ENCODE data around the gene CCDC3.
"Not testable (repeated sequence)": the region's sequence is repeated elsewhere in the genome, so short reads cannot be mapped to it uniquely, and the experiment has no call there.

CCDC3 gene

DNA sequence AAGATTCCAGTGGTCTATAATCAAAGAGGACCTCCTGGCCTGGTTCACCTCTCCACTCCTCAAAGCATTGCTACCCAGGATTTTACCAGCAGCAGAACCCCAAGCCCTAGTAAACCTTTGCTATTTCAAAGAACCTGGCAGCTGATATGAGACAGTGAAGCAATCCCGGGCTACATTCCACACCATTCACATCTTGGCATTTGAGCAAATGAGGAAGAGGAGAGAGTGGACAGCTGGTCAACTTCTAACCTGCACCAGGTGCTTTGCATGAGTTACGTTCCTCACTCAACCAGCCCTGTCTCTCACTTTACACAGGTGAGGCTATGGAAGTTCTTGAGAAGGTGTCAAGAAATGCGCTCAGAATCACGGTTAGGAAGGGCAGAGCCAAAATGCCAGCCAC is 1.1 kb downstream of the CCDC3 start:
- no peak for FAIRE-seq
- DNase-seq (ENCODE audit: low spot score): no peak

DNA sequence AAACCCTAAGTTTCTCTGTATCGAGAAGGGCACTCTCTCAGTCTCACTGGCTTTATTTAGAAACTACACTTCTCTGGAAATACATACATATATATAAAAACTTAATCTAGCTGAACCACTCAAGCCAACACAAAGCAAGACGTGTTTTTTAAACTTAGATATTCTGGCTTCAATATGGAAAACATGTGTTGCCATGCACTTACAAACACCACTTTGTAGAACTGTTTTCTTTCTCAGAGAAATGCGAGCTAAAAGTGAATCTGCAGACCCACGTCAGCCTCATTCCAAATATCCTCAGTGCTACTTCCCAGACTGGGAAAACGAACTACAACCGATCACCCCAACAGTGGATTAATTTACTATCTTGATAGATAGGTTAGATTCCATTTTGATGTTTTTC is 1.7 kb downstream of the CCDC3 start:
- no peak for FAIRE-seq
- no peak for DNase-seq (ENCODE audit: low spot score)

DNA sequence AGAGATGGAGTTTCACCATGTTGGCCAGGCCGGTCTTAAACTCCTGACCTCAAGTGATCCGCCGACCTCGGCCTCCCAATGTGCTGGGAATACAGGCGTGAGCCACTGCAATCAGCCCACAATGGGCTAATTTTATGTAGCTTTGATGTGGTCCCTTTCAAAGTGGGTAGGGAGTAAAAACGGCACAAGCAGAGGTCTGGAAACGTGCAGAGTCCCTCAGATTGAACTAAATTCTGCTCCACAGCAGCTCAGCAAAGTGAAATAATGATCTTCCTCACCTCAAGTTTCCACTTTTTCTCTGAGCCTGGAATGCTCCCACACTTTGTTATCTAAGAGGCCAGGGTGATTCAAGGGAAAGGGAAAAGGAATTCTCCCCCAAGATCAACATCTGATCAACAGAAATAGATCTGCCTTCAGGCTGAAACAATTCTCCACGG is 6.1 kb downstream of the CCDC3 start:
- FAIRE-seq (no peak), DNase-seq (ENCODE audit: low spot score) (no peak)

DNA sequence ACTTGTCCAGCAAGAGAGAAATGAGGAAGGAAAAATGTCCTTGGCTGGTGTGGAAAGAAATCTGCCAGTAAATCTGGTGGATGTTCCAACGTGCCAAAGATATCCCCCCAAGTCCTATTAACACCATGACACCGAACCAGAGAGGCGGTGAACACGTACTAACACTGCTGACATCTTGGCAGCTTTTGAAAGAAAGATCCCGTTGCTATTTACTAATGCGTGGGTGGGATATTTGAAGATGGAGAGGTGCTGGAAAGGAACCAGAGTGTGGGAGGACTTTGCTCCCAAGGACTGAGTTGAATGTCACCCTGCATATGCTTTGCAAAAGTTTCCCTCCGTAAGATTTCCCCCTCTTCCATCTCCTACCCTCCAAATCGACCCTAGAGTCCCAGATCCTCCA is 7.9 kb downstream of the CCDC3 start:
- FAIRE-seq: no peak
- DNase-seq (ENCODE audit: low spot score): no peak

DNA sequence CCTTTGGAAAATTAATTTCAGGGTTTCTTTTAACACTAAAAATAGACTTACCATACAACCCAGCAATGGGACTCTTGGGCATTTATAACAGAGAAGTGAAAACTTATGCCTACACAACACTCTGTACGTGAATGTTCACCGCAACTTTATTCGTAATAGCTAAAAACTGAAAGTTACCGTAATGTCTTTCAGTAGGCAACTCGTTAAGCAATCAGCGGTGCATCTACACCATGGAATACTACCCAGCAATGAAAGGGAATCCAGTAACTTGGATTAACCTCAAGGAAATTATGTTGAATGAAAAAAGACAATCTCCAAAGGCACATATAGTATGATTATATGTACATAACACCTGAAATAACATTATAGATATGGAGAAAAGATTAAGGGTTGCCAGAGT is 16.2 kb downstream of the CCDC3 start:
- DNase-seq (ENCODE audit: low spot score) (no peak), FAIRE-seq (no peak)

DNA sequence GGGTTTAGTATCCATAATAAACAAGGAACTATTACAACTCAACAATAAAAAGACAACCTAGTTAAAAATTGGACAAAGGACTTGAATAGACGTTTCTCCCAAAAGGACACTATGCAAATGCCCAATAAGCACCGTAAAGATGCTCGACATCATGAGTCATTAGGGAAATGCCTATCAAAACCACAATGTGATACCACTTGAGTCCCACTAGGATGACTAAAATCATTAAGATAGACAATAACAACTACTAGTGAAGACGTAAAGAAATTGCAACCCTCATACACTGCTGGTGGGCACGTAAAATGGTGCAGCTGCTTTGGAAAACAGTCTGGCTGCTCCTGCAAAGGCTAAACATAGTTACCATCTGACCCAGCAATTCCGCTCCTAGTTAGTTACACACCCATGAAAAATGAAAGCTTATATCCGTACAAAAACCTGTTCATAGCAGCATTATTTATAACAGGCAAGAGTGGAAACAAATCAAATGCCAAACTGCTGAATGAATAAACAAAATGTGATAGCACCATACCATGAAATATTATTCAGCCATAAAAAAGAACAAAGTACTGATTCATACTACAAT is 17.3 kb downstream of the CCDC3 start:
- DNase-seq (ENCODE audit: low spot score) (peak; percentile 32), FAIRE-seq (peak; percentile 68)

DNA sequence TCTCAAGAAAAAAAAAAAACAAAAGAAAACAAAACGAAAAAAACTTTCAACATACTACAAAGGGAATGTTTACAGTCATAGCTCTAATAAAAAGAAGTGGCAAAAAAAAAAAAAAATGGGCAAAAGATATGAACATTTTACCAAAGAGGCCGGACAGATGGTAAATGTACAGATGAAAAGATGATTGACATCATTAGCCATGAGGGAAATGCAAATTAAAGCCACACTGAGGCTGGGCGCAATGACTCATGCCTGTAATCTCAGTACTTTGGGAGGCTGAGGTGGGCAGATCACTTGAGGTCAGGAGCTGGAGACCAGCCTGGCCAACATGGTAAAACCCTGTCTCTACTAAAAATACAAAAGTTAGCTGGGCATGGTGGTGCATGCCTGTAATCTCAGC is 17.9 kb downstream of the CCDC3 start:
- FAIRE-seq; DNase-seq (ENCODE audit: low spot score): not testable (repeated sequence)

DNA sequence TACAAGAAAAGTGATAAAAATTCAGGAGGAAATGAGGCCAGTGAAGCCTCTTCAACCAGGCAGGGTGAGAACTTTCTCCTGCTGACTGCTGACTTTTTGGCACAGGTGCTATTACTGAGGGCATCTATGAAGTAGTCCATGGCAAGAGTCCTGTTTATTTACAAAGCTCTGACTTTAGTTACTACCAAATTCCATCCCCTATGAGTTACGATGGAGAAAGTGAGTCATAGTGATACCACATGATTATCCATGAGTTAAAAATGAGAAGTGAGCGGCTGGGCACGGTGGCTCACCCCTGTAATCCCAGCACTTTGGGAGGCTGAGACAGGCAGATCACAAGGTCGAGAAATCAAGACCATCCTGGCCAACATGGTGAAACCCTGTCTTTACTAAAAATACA is 19.9 kb downstream of the CCDC3 start:
- no peak for FAIRE-seq
- peak; percentile 83 for DNase-seq (ENCODE audit: low spot score)

DNA sequence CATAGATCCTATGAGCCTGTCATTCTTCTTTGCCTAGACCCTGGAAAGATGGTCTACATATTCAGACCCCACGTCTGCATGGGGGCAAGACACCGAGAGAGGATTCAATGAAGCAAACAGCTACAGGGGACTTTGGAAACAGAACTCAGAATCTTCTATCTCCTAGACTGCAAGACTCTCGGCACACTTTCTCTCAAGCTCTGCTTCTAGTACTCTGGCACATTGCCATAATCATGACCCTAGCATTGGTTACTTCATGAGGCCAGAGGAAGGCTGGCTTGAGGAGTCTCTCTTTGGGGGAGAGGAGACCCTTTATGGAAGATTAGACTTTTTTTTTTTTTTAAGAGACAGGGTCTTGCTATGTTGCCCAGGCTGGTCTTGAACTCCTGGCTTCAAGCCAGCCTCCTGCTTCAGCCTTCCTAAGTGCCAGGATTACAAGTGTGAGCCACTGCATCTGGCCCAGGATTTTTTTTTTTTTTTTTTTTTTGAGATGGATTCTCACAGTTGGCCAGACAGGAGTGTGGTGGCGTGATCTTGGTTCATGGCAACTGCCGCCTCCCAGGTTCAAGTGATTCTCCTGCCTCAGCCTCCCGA is 20.7 kb downstream of the CCDC3 start:
- DNase-seq (ENCODE audit: low spot score): no peak
- FAIRE-seq: no peak

DNA sequence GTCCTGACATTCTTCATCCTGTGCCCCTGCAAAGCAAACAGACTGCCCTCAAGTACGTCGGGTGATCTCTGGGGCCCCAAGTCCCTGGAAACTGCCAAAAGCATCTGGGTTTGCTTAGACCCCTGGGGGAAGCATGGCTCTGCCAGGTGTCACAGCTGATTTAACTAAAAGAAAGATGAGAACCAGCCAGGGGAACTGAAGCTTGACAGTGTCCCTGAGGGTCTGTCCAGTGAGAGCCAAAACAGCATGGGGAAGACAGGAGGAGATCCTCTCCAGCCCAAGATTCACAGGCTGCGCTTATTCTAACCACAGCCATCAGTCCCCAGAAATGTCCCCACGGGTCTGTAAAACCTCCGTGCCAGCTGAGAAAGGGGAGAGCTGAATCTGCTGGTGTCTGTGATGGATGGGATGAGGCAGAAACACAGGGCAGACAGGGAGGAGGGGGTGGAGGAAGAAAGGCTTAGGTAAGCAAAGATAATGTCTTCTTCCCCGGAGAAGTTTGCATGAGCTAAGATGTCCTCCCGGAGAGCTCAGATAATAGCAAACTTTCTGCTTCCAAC is 21.3 kb downstream of the CCDC3 start:
- no peak for FAIRE-seq
- DNase-seq (ENCODE audit: low spot score): no peak

DNA sequence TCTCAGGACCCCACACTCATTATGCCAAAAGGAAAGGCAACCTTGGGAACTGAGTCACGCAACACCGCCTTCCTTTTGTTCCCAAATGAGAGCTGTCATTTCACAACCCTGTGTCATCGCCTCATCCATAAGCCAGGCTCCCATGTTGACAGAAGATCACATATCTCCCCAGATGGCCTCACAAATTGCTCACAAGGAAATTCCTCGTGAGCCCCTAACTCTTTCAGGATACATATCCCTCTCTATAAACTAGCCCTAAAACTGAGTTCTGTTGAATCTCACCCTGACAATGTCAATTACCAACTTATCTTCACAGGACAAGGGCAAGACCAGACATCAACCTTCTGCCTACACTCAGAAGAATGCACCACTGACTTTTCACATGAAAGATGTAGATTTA is 22.6 kb downstream of the CCDC3 start:
- no peak for FAIRE-seq
- no peak for DNase-seq (ENCODE audit: low spot score)

DNA sequence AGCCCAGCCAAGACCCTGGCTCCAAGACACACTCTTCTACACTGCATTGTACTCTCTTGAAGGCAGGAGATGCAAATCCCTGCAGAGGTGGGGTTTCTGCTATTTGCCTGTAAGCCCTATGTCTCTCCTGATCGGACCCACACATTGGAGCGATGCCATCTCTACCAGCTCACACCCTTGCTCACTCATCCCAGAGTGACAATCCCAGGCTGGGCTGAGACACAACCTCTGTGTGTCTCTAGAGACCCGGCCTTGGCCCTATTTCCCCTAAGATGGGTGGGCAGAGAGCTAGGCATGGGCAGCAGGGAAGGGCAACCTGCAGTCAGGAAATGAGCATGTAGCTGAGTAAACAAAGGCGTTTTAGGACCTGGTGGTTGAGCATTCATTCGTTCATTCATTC is 25.6 kb downstream of the CCDC3 start:
- DNase-seq (ENCODE audit: low spot score): no peak
- no peak for FAIRE-seq

DNA sequence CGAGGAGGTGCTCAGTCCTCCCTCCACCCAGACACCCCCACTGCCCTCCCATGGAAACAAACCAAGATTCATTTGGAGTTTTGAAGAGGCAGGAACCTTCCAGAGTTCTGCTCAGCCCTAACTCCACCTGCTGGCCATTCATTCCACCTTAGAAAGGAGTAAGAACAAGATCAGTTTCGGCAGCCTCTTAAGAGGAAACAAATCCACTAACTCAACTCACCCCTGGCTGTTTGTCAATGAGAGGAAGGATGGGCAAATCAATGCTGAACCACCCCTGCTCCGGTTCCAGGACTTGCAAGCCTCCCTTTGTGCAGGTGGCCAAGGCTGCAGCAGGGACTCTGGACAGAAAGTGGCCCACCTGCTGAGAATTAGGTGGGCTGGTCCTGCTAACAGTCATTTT is 26.2 kb downstream of the CCDC3 start:
- DNase-seq (ENCODE audit: low spot score): no peak
- FAIRE-seq: no peak

DNA sequence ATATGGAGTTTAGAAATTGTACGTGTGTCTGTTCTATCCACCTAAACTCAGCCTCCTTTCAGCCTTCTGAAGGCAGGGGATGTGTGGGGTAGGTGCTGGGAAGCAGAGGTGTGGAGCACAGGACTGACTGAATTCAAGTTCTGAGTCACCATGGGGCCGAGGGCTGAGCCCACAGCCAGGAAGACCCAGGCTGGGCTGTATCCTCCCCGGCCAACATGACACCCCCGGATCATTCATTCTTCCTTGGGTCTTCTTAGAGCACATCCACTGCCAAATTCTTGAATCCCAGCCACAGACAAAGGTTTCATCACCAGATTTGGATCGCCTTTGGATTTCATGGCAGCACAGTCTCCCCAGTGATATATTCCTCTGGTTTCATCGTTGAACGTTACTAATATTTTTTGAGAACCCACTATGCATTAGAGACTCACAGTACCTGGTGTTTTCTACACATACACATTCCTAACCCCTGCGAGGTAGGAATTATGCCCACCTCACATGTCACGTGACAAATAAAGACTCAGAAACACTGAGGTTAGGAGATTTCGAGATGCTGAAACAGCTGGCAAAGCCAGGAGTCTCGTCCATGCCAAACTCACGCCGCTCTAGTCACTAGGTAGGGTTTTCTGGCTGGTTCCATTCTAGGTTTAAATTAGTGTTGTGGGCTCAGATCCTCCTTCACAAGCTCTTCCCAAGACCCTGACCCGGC is 26.9 kb downstream of the CCDC3 start:
- FAIRE-seq (no peak), DNase-seq (ENCODE audit: low spot score) (no peak)

DNA sequence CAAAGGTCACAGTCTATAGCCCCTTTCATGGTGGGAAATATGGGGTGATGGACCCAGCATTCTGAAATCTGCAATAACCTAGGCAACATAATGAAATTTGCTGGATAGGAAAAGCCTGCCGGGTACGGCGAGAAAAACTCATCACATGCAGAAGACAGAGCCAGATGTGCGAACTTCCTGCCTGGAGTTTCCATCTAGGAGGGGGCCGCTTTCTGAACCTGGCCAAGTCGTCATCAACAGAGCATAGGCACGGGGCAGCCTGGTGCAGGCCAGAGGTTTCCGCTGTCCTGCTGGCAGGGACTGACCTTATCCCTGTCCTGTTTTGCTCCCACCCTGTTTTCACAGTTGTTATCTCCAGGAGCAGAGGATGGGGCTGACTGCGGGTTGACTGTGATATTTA is 27.4 kb downstream of the CCDC3 start:
- FAIRE-seq: no peak
- no peak for DNase-seq (ENCODE audit: low spot score)

DNA sequence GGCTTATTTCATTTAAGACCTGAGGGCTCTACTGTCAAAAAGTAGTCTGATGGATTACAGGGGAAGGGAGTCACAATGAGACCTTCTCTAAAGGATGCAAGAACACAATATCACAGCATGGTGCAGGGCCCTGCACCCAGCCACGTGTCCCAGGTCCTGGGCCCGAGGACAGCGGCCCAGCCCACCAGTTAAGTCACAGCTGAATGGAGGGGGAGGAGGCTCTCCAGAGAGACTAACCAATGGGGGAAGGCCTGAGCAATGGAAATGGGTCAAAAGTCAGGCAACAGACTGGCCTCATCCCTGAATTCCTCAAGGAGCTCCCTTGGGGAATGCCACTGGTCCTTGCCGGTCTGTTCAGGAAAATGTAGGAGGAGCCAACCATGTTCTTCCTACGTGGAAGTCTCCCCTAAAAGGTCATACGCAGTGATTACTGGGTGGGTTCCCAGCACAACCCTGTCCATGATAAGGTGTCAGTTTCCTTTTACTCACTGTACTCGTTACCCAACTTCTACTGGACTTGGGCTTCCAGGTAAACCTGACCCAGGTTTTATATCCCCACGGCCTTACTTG is 28.3 kb downstream of the CCDC3 start:
- FAIRE-seq (no peak), DNase-seq (ENCODE audit: low spot score) (no peak)

DNA sequence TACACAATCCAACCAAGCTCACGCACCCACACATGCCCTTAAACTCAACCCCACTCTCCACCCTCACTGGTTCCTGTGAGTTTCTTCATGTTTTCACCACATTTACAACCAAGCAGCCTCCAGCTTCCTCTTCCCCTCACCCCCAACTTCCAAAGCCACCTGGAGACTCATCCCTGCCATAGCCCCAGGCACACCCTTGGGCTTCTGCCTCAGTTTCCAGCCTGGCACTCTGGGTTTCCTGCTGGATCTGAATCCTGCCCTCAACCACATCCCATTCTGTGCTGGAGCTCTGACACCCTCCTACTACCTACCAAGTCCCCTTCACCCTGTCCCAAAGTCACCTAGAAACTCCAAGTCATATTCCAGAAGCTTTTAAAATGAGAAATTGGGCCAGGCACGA is 29.4 kb downstream of the CCDC3 start:
- no peak for DNase-seq (ENCODE audit: low spot score)
- no peak for FAIRE-seq

DNA sequence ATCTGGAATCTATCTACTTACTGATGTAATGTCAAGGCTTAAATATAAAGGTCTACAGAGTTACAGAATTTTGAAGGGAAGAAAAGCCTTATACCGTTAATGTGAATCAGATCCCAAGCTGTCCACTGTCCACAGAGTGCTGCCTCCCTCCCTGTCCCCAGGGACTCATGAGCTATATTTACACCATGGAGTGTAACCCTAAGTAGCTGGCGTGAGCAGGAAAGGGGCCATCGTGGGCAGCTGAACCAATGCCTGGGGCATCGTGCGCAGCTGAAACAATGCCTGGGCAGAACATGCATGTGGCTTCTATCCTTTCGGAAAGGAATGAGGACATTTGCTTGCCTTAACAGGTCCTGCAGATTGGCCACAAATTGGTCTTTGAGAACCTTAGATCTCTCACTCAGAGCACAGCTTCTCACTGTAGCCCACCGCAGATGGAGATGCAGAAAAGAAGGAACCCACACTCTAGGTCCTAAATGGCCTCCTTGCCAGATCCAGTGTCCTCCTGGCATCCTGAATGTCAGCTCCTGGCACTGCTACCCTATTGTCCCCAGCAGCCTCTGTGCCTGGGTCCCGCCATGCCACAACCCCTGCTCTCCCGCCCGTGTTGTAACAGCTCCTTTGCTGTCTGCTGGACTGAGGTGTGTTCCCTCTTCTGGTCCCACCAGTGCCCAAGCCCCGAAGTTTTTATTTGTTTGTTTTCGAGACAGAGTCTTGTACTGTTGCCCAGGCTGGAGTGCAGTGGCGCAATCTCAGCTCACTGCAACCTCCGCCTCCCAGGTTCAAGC is 30.3 kb downstream of the CCDC3 start:
- FAIRE-seq (peak; percentile 37), DNase-seq (ENCODE audit: low spot score) (no peak)

DNA sequence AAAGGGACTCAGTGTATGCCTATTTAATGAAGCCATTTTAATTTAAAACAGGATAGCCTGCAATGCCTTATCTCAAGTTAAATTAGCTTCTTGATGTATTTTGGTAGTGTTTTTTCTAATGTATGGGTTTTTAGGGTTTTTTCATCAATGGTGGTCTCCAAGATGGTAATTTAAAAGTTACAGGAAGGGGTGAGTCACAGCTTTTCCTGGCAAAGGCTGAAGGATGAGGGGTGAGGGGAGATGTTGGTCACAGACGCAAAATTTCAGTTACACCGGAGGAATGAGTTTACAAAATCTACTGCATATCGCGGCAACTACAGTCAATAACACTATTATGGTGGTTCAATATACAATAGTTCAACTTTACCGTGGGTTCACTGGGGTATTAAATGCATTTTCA is 31.6 kb downstream of the CCDC3 start:
- no peak for FAIRE-seq
- DNase-seq (ENCODE audit: low spot score): no peak

DNA sequence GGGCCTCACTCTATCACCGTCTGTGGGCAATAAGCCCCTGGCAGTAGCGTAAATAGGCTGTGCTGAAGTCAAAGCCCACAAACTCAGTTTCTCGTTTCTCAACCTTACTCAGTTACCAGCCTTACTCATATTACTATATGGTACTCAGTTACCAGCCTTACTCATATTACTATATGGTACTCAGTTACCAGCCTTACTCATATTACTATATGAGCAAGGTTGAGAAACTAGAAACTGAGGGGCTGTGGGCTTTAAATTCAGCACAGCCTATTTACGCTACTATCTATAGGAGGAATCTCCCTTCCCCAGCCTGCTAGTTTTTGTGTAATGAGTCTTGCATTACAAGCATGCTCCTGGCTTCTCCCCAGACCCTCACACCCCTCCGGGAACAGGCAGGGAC is 35.4 kb downstream of the CCDC3 start:
- FAIRE-seq (peak; percentile 79), DNase-seq (ENCODE audit: low spot score) (no peak)

DNA sequence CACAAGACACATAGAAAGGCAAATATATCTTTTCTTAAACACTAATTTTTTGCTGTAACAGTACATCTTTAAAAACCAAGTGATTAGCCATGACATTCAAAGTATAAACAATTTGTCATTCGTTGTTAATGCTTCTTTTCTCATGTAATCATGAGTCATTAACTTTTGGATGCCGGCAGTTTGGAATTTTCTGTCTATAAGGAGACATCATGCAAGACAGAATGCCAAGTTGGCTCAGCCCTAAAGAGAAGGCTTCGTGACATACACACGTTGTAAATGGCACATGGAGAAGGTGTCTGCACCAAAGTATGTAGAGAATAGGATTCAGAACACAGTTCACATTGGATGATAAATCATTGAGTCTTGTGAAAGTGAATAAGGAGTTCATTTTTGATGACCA is 35.9 kb downstream of the CCDC3 start:
- FAIRE-seq: no peak
- no peak for DNase-seq (ENCODE audit: low spot score)

DNA sequence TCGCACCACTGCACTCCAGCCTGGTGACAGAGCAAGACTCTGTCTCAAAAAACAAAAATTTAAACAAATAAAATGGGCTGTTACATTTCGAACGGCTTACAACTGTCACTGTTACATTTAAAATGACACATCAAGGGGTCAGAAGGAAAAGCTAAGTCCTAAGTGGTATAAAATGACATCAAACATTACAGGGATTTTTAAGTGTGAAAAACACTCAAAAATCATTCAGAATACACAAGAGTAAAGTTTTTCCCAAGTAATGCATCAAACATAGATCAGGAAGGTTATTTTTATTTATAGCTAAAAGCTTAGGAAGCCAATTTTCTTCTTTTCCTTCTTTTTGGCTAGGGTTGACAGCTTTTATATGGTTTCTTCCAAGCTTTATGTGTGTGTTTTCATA is 39.0 kb downstream of the CCDC3 start:
- FAIRE-seq (no peak), DNase-seq (ENCODE audit: low spot score) (no peak)

Measured in urothelium cell line (cell line).